Skeletal muscle cell (primary cell): ENCODE data around the gene CD1E.
"Not testable (repeated sequence)": the region's sequence is repeated elsewhere in the genome, so short reads cannot be mapped to it uniquely, and the experiment has no call there.

Experiments used
- DNase-seq: peaks from one replicate; pipeline ENCODE4 v3.0.0-alpha.2; 2010; ENCODE audit warnings: low read depth
- H3K4me3 ChIP-seq: 2 replicates; pipeline ENCODE4 v1.5.1; 2011; ENCODE audit warnings: low read depth, mild to moderate bottlenecking, control low read depth, low read length, moderate library complexity

The CD1E gene

GRCh38 chr1:158353303-158354075, at the start of gene CD1E:
Gene CD1E (plus strand): TSS chr1:158353894. CDS start chr1:158353989, 95 bp downstream.
- H3K4me3 ChIP-seq, result no peak within 1 kb of the TSS
- DNase-seq, result no peak

- DNase-seq, result no peak
- H3K4me3 ChIP-seq, result no peak overlapping the region
Observed at GRCh38 chr1:158310623-158311022, 43.1 kb upstream of the CD1E start.

GRCh38 chr1:158311066-158311465, 42.6 kb upstream of the CD1E start:
- H3K4me3 ChIP-seq, result no peak overlapping the region
- no peak for DNase-seq

- DNase-seq, result no peak
- no peak overlapping the region for H3K4me3 ChIP-seq
Observed at GRCh38 chr1:158323866-158324265, 29.8 kb upstream of the CD1E start.

- H3K4me3 ChIP-seq, result no peak overlapping the region
- DNase-seq, result no peak
Observed at GRCh38 chr1:158324395-158324794, 29.3 kb upstream of the CD1E start.

- no peak overlapping the region for H3K4me3 ChIP-seq
- DNase-seq, result no peak
Observed at GRCh38 chr1:158327481-158327880, 26.2 kb upstream of the CD1E start.

GRCh38 chr1:158328426-158328825, 25.3 kb upstream of the CD1E start:
- no peak overlapping the region for H3K4me3 ChIP-seq
- no peak for DNase-seq

GRCh38 chr1:158329300-158329699, 24.4 kb upstream of the CD1E start:
- H3K4me3 ChIP-seq, result no peak overlapping the region
- DNase-seq, result no peak

- DNase-seq, result no peak
- H3K4me3 ChIP-seq, result no peak overlapping the region
Observed at GRCh38 chr1:158329733-158330132, 24.0 kb upstream of the CD1E start.

- H3K4me3 ChIP-seq, result no peak overlapping the region
- DNase-seq, result no peak
Observed at GRCh38 chr1:158330391-158331105, 23.1 kb upstream of the CD1E start.

GRCh38 chr1:158331106-158331425, 22.6 kb upstream of the CD1E start:
- no peak for DNase-seq
- no peak overlapping the region for H3K4me3 ChIP-seq

- H3K4me3 ChIP-seq, result no peak within 1 kb of the TSS
- DNase-seq, result no peak
Observed at GRCh38 chr1:158331481-158332150, 22.1 kb upstream of the CD1E start, which contains the start of gene CD1B. Gene CD1B (minus strand): TSS chr1:158331531. CDS start chr1:158331423, 108 bp downstream.

- DNase-seq, result no peak
- no peak overlapping the region for H3K4me3 ChIP-seq
Observed at GRCh38 chr1:158333405-158334155, 20.1 kb upstream of the CD1E start.

- no peak for DNase-seq
Observed at GRCh38 chr1:158334526-158335212, 19.0 kb upstream of the CD1E start.

GRCh38 chr1:158335213-158335532, 18.5 kb upstream of the CD1E start:
- no peak overlapping the region for H3K4me3 ChIP-seq
- DNase-seq, result no peak

More at GRCh38 chr1:158334526-158335212, 19.0 kb upstream of the CD1E start:
- H3K4me3 ChIP-seq, result no peak overlapping the region

GRCh38 chr1:158336413-158336812, 17.3 kb upstream of the CD1E start:
- not testable (repeated sequence) for H3K4me3 ChIP-seq, DNase-seq

- not testable (repeated sequence) for DNase-seq, H3K4me3 ChIP-seq
Observed at GRCh38 chr1:158348946-158349345, 4.7 kb upstream of the CD1E start.

GRCh38 chr1:158354255-158354654, 561 bp downstream of the CD1E start:
- no peak overlapping the region for H3K4me3 ChIP-seq
- no peak for DNase-seq

GRCh38 chr1:158355773-158356285, 2.1 kb downstream of the CD1E start:
- H3K4me3 ChIP-seq, result no peak overlapping the region
- DNase-seq, result no peak
